ENCODE data around the gene CA5A.
A peak's percentile ranks its signal among the peaks of the same experiment; 100 is the strongest.

DNA sequence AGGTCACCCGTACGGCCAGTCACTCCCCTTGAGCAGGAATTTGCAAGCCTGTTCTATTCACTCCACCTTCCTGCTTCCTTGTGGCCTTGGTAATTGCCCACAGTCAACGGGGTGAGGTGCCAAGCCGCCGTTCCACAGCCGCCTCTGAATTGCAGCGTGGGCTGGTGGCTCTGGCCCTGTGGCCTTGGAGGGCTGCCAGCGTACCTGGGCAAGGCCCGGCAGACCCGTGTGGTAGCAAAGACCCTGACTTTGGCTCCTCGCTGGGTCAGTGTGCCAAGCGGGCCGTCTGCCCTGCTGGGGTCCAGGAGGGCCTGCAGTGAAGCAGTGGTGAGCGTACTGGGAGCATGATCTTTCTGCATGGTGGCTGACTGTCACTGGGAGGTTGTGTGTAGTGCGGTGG, 18.5 kb upstream of the CA5A start:
- TF ChIP-seq POLR2A (IDR thresholded peaks at IDR 0.05) (no peak), POLR2AphosphoS5 (IDR thresholded peaks at IDR 0.05) (peak in 1 of 3 donors; percentile 4)
- TF ChIP-seq, protein P1, sequence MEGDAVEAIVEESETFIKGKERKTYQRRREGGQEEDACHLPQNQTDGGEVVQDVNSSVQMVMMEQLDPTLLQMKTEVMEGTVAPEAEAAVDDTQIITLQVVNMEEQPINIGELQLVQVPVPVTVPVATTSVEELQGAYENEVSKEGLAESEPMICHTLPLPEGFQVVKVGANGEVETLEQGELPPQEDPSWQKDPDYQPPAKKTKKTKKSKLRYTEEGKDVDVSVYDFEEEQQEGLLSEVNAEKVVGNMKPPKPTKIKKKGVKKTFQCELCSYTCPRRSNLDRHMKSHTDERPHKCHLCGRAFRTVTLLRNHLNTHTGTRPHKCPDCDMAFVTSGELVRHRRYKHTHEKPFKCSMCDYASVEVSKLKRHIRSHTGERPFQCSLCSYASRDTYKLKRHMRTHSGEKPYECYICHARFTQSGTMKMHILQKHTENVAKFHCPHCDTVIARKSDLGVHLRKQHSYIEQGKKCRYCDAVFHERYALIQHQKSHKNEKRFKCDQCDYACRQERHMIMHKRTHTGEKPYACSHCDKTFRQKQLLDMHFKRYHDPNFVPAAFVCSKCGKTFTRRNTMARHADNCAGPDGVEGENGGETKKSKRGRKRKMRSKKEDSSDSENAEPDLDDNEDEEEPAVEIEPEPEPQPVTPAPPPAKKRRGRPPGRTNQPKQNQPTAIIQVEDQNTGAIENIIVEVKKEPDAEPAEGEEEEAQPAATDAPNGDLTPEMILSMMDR (IDR thresholded peaks at IDR 0.05), result no peak
